Stimulated activated CD4-positive, alpha-beta T cell treated with anti-CD3 and anti-CD28 coated beads, TNF-alpha, amount 100 ng/mL, for 48 hours (primary cell): Measurements from ENCODE around the gene SHISA4.
"Not testable (repeated sequence)": the region's sequence is repeated elsewhere in the genome, so short reads cannot be mapped to it uniquely, and the experiment has no call there.

Experiments
- DNase-seq, 3 donors: peaks; one replicate each; pipeline ENCODE4 v3.0.0-alpha.2; 2020; ENCODE audit warnings: low read depth in 3 of 3

Gene SHISA4

DNA sequence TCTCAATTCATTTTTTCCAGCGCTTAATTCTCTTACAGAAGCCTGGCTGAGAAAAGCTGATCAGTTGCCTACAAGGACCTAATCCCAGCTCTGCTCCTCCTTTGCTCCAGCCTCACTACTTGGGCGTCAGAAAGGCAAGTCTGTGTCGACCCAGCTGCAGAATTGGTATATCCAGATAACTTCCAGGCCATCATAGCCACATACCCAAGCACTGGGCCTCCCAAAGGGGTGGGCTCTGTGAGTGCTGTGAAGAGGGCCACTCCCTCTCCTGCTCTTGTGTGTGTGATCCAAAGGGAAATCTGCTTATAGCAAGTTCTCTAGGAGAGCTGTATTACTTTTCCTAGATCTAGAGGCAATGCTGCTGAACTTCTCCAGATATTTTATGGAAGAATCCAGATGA, 39.6 kb downstream of the SHISA4 start:
- no peak for DNase-seq

DNA sequence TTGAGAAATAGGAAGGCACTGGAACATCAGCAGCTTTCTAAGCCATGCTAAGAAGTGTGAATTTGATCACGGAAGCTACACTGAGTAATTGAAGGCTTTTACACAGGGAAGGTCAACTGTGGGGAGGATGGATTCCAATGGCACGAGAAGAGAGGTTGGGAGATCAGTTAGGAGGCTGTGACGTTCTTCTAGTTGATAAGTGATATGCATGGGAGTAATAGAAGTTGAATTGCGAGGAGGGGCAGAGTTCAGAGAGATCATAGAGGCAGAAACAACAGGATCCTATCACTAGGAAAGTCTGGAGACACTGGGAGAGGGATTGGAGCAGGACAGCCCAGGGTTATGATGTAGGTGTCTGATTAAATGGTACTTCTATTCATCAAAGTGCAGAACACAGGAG, 41.4 kb downstream of the SHISA4 start:
- no peak for DNase-seq

DNA sequence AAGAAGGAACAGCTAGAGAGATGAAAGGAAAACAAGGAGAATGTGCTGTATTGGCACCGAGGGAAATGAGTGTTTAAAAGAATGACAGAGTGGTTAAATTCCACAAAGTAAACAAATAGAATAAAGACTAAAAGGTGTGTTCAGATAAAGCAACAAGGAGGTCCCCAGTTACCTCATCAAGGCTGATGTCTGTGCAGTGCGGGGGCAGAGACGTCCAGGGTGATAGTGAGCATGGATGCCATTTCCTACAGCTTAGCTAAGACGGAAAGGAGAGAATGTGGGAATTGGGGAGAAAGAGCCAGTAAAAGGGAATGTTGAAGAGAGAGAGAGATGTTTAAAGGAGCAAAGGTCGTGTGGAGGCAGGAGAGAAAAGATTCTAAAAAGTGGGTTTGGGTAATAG, 42.1 kb downstream of the SHISA4 start:
- no peak for DNase-seq

DNA sequence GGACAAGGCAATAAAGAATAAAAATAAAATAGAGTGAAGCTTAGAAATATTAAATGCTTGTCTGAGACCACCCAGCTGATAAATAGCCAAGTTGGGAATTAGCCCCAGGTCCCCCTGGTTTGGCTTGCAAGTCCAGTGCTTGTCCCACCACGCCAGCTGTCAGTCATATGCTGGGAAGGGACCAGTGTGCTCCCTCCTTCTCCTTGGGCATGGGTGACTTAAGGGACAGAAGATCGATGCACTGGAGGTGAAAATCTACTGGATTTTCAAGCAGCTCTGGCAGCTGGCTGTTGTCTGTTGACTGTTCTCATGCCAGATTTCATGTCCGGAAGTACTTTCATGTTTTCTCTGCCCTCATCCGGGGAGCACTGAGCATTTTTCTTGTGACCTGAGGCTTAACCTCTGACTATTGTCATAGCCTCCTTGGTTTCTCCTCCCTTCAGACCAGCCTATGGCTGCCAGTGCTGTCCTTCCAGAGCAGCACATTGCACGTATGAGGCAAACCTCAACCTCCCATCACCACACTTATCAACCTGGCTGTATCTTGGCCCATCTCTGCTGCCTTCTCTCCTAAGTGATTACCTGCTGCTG, 45.2 kb downstream of the SHISA4 start:
- no peak for DNase-seq

DNA sequence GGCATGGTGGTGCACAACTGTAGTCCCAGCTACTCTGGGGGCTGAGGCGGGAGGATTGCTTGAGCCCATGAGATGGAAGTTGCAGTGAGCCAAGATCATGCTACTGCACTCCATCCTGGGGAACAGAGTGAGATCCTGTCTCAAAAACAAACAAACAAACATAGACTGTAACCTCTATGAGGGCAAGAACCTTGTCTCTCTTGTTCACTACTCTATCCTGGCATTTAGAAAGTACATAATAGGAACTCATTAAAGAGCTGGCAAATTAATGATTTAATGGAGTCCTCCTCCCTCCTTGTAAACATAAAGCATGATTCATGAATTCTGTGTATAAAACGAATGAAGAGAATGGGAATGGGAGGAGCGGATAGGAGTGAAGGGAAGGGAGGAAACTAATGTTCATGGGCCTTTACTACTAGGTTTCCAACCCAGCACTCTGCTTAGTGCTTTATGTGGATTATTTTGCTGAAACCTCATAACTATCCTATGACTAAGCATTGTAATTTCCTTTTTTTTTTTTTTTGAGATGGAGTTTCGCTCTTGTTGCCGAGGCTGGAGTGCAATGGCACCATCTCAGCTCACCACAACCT, 49.0 kb downstream of the SHISA4 start:
- no peak for DNase-seq

DNA sequence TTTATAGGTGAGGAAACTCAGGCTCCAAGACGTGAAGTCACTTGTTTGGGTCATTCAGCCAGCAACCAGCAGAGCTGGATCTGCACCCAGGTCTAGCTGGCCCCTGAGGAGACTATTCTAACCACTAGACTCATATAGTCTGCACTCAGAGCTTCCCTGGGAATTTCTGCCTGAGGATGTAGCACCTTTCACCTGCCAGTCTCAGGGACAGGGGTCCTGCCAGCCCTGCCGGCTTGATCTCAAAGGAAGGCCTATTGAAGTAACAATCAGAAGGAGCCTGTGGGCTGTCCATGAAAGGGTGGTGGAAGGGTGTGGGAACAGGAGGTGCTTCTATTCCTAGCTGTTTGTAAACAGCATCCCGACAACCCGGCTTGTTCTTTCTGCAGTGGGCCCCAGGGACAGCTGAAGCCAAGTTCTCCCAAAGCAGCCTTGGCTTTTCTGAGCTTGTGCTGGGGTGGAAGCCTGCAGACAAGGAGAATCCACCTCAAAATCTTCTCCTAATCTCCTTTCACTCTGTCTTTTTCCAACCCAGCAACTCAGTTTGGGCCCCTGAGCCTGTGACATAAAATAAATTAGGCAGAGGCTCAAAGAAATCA, 49.8 kb downstream of the SHISA4 start:
- no peak for DNase-seq

DNA sequence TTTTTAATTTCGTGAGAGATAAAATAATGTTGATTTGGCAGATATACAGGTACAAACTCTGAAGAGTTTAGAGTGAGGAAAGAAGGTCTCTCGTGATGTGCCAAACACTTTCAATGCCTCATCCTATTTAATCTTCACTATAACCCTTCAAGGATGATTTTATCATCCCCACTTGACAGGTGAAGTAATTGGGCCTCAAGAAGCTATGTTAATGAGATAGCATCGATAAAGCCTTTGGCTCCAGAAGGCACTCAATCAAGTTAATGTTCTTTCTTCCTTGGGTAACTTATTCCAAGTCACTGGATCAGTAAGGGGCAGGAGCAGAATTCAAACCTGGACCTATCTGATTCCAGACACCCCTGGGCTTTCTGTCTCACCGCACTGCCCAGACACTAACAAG, 50.5 kb downstream of the SHISA4 start:
- DNase-seq = no peak

DNA sequence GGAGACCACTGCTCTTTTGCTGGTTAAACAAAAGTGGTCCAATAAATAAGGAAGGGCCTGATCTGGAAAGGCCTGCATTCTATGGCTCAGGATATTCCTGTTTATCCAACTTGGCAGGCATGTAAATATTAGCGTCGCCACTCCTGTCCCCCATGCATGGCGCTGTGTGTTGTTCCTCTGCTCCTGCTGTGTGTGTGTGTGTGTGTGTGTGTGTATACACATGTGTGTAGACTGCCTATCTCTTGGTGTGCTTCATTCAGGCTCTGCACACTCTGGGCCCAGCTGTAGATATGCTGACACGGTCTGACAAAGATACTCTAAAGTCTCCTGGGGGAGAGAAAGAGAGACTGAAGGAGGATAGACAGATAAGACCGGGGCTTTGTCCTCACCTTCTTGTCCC, 50.9 kb downstream of the SHISA4 start:
- no peak for DNase-seq

DNA sequence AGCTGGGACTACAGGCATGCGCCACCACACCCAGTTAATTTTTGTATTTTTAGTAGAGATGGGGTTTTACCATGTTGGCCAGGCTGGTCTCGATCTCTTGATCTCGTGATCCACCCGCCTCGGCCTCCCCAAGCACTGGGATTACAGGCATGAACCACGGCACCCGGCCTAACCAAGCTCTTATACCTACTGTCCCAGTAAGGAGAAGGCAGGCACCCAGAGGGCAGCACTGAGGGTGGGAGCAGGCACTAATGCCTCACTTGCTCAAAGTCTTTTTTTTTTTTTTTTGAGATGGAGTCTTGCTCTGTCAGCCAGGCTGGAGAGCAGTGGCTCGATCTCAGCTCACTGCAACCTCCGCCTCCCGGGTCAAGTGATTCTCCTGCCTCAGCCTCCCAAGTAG, 51.6 kb downstream of the SHISA4 start:
- not testable (repeated sequence) for DNase-seq

DNA sequence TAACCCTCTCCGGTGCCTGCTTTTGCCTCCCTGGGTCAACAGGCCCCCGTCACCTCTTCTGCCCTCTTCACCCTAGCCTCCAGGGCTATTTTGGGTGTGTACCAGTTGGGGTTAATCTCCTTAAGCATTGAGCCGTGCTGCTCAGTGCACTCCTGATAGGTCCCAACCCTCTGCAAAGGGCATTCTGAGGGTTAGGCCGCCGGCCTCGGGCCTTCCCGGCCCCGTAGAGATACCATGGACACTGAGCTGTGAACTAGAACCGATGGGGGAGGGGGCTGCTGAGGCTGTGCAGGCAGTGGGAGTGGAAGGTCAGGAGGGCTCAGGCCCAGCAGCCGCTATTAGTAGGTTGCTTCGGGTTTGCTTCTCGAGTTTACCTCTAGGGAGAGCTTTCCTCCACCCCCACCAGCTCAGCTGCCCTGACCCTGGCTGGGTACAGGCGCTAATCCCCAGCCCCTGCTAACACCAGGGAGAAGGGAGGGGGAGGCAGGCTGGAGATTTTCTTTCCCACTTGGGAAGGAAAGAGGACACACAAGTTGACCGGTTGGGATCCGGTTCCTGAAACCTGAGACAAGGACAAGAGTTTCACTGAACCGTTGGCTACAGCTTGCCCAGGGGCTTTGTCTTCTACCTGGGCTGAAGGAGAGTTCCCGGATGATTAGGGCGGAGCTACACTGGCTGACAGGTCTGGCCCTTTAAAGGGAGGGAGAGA, 52.9 kb downstream of the SHISA4 start:
- no peak for DNase-seq

DNA sequence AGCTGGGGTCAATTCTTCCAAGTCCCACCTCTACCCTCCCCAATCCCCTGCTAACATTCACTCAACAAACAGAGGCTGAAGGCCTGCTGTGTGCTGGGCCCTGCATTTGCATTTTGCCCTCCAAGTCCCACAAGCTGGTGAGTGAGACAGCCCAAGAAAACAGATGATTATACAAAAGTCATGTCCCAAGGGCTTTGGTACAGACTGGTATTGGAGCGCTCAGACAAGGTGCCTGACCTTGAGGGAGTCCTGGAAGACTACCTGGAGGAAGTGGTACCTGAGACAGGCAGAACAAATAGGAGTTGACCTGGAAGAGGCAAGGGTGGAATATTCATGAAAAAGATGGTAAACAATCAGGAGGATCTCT, 53.4 kb downstream of the SHISA4 start:
- DNase-seq = no peak
